HCT116 (cell line): Measurements from ENCODE around the gene TRIM14. TPM values are rescaled to one million over a fixed set of nuclear protein-coding genes. Genes with fewer than 3 reads are reported as not detected.
A peak's percentile ranks its signal among the peaks of the same experiment; 100 is the strongest.

Source experiments
- ATAC-seq: fragments of 200-7000 bp; cut with Tn5 transposase; 2 replicates; pipeline ENCODE4 v1.9.1; 2020; ENCODE audit warnings: mild to moderate bottlenecking, moderate library complexity
- BruUV-seq: library from RNA; stranded (reverse); fragments of 400-500 nt; replicated peaks from 2 replicates; lab custom pipeline; 2021; lab: Mats Ljungman, UMichigan
- CTCF ChIA-PET: fragments of 300-600 bp; sonication (Branson Sonifier 250); formaldehyde crosslinking; loops from one replicate; lab custom pipeline; 2021; ENCODE audit warnings: antibody characterized with exemption; lab: Charles Lee
- POLR2A ChIA-PET: fragments of 300-600, 350-600 bp; sonication (Branson Sonifier 250); formaldehyde crosslinking; loops from one replicate; lab custom pipeline; 2021; ENCODE audit warnings: antibody characterized with exemption; lab: Charles Lee
- RAD21 ChIA-PET, 2 experiments: fragments of 300-600 bp; sonication (Branson Sonifier 250); formaldehyde crosslinking; loops; one replicate each; lab custom pipeline; 2023; ENCODE audit warnings: low total read pairs in 2 of 2; ENCODE audit not compliant: uncharacterized antibody in 2 of 2, unreplicated experiment in 2 of 2, low non-redundant PET in 1 of 2; lab: Charles Lee
- DNase-seq: peaks from one replicate; pipeline ENCODE4 v3.0.0-alpha.2; 2010; ENCODE audit warnings: low read depth, low spot score
- H2AFZ ChIP-seq: fragments of 200-600 bp; shearing (Covaris generic), sonication (generic); 2 replicates; pipeline ENCODE4 v1.6.1; 2017; ENCODE audit warnings: low read depth, mixed run types, mixed read lengths, antibody characterized with exemption, low read length; ENCODE audit not compliant: poor library complexity, severe bottlenecking
- H3K27ac ChIP-seq: 2 replicates; pipeline ENCODE4 v1.5.1; 2012; ENCODE audit warnings: low read depth, low read length
- H3K27me3 ChIP-seq: fragments of 200-600 bp; sonication (generic); 2 replicates; pipeline ENCODE4 v1.6.1; 2016; ENCODE audit warnings: mixed run types, low read length, mixed read lengths; ENCODE audit not compliant: insufficient read depth
- H3K36me3 ChIP-seq, 2 experiments: fragments of 200-500 bp in 1 of 2; fragments of 200-600 bp in 1 of 2; sonication (Bioruptor generic) in 1 of 2; sonication (generic) in 1 of 2; 2 replicates each; pipeline versions ENCODE4 v1.5.1 to v1.6.1; 2014 to 2016; ENCODE audit warnings: low read length in 2 of 2, inconsistent platforms in 1 of 2, mixed read lengths in 1 of 2, mixed run types in 1 of 2; ENCODE audit not compliant: insufficient read depth in 2 of 2, control insufficient read depth in 1 of 2
- H3K4me1 ChIP-seq, 2 experiments: fragments of 200-600 bp in 1 of 2; sonication (generic) in 1 of 2; 2 replicates each; pipeline versions ENCODE4 v1.5.1 to v1.6.1; 2012 to 2017; ENCODE audit warnings: low read length in 2 of 2, inconsistent platforms in 1 of 2, mild to moderate bottlenecking in 1 of 2, mixed read lengths in 1 of 2, mixed run types in 1 of 2, moderate library complexity in 1 of 2; ENCODE audit not compliant: insufficient read depth in 2 of 2, control insufficient read depth in 1 of 2
- H3K4me2 ChIP-seq: fragments of 200-600 bp; sonication (generic); 2 replicates; pipeline ENCODE4 v1.6.1; 2017; ENCODE audit warnings: mixed run types, low read length, mixed read lengths
- H3K4me3 ChIP-seq, 2 experiments: fragments of 200-600 bp in 1 of 2; sonication (generic) in 1 of 2; replicated peaks in 1 of 2; 2 replicates each; pipeline ENCODE4 v1.5.1; 2011 to 2016; ENCODE audit warnings: low read length in 2 of 2, control low read depth in 1 of 2, low read depth in 1 of 2, mild to moderate bottlenecking in 1 of 2, mixed read lengths in 1 of 2, mixed run types in 1 of 2
- H3K79me2 ChIP-seq: fragments of 200-600 bp; sonication (generic); 2 replicates; pipeline ENCODE4 v1.6.1; 2017; ENCODE audit warnings: mild to moderate bottlenecking, mixed run types, low read length, moderate library complexity, mixed read lengths; ENCODE audit not compliant: insufficient read depth
- H3K9ac ChIP-seq: fragments of 200-600 bp; sonication (generic); 2 replicates; pipeline ENCODE4 v1.6.1; 2016; ENCODE audit warnings: low read length, mixed read lengths
- H3K9me2 ChIP-seq: fragments of 200-600 bp; sonication (generic), shearing (Covaris generic); 2 replicates; pipeline ENCODE4 v1.6.1; 2017; ENCODE audit warnings: mixed run types, mild to moderate bottlenecking, moderate library complexity; ENCODE audit not compliant: insufficient read depth
- H3K9me3 ChIP-seq, 2 experiments: fragments of 200-500 bp in 1 of 2; fragments of 200-600 bp in 1 of 2; sonication (Bioruptor generic) in 1 of 2; sonication (generic) in 1 of 2; 2 replicates each; pipeline ENCODE4 v1.6.1; 2014 to 2017; ENCODE audit warnings: low read length in 2 of 2, mixed read lengths in 2 of 2, inconsistent platforms in 1 of 2, low read depth in 1 of 2, mild to moderate bottlenecking in 1 of 2, mixed run types in 1 of 2, moderate library complexity in 1 of 2; ENCODE audit not compliant: control insufficient read depth in 1 of 2, insufficient read depth in 1 of 2
- H4K20me1 ChIP-seq: fragments of 200-600 bp; sonication (generic), shearing (Covaris generic); 2 replicates; pipeline ENCODE4 v1.6.1; 2017; ENCODE audit warnings: mixed run types, mild to moderate bottlenecking, moderate library complexity; ENCODE audit not compliant: insufficient read depth
- CBX3 ChIP-seq: IDR thresholded peaks from 2 replicates; pipeline ENCODE4 v1.6.1; 2012; ENCODE audit warnings: low read depth
- EGR1 ChIP-seq: IDR thresholded peaks from 2 replicates; pipeline ENCODE4 v1.6.1; 2012; ENCODE audit warnings: low read depth
- ELF1 ChIP-seq: IDR thresholded peaks from 2 replicates; pipeline ENCODE4 v1.6.1; 2012; ENCODE audit warnings: low read depth, borderline replicate concordance
- EZH2 ChIP-seq: fragments of 200-600 bp; sonication (generic); IDR thresholded peaks from 2 replicates; pipeline ENCODE4 v1.6.1; 2017; ENCODE audit warnings: antibody characterized with exemption, mixed run types
- EZH2phosphoT487 ChIP-seq: fragments of 200-600 bp; IDR thresholded peaks from 2 replicates; pipeline ENCODE4 v1.6.1; 2018; ENCODE audit warnings: antibody characterized with exemption, borderline replicate concordance
- FOSL1 ChIP-seq: IDR thresholded peaks from 2 replicates; pipeline ENCODE4 v1.6.1; 2012; ENCODE audit warnings: low read depth
- POLR2A ChIP-seq: IDR thresholded peaks from 2 replicates; pipeline ENCODE4 v1.7.0; 2011; ENCODE audit warnings: borderline replicate concordance; ENCODE audit not compliant: insufficient read depth, insufficient read length; ENCODE audit errors: extremely low read depth
- POLR2AphosphoS5 ChIP-seq: IDR thresholded peaks from 2 replicates; pipeline ENCODE4 v1.6.1; 2011; ENCODE audit warnings: mild to moderate bottlenecking, low read depth, low read length, moderate library complexity
- RAD21 ChIP-seq: IDR thresholded peaks from 2 replicates; pipeline ENCODE4 v1.6.1; 2012; ENCODE audit warnings: low read depth, mild to moderate bottlenecking
- SIN3A ChIP-seq: IDR thresholded peaks from 2 replicates; pipeline ENCODE4 v1.6.1; 2012; ENCODE audit warnings: low read depth
- SP1 ChIP-seq: IDR thresholded peaks from 2 replicates; pipeline ENCODE4 v1.6.1; 2012; ENCODE audit warnings: low read depth
- SRF ChIP-seq: IDR thresholded peaks from 2 replicates; pipeline ENCODE4 v1.6.1; 2012; ENCODE audit warnings: low read depth
- TCF7L2 ChIP-seq: IDR thresholded peaks from 2 replicates; pipeline ENCODE4 v1.7.0; 2011; ENCODE audit warnings: borderline replicate concordance, inconsistent platforms; ENCODE audit not compliant: insufficient read depth, insufficient read length; ENCODE audit errors: extremely low read depth
- YY1 ChIP-seq: IDR thresholded peaks from 2 replicates; pipeline ENCODE4 v1.6.1; 2011; ENCODE audit warnings: low read length, low read depth, moderate library complexity, mild to moderate bottlenecking; ENCODE audit not compliant: insufficient replicate concordance; ENCODE audit errors: extremely low read depth
- ZFX ChIP-seq: fragments of 450-650 bp; IDR thresholded peaks from 2 replicates; pipeline ENCODE4 v1.6.1; 2017
- ZNF274 ChIP-seq: fragments of 200-500 bp; sonication (Bioruptor generic); IDR thresholded peaks from 2 replicates; pipeline ENCODE4 v1.6.1; 2014; ENCODE audit warnings: mild to moderate bottlenecking, low read depth, low read length, inconsistent platforms
- intact Hi-C: fragments of 100-400 bp; cut with micrococcal nuclease; formaldehyde crosslinking; loops from 2 replicates; pipeline ENCODE4 v1.10.0; 2022
- total RNA-seq: library from RNA; stranded (reverse); gene quantifications from one replicate; pipeline ENCODE4 v1.2.1, GENCODE V29; 2021; ENCODE audit not compliant: unreplicated experiment
- TF ChIP-seq, protein P1 (sequence below): IDR thresholded peaks from 2 replicates; pipeline ENCODE4 v1.6.1; 2012
- TF ChIP-seq, protein P2 (sequence below): IDR thresholded peaks from 2 replicates; pipeline ENCODE4 v1.6.1; 2012; ENCODE audit warnings: low read depth
- TF ChIP-seq, protein P3 (sequence below): IDR thresholded peaks from 2 replicates; pipeline ENCODE4 v1.6.1; 2011; ENCODE audit warnings: mild to moderate bottlenecking, low read length, moderate library complexity; ENCODE audit not compliant: insufficient replicate concordance; ENCODE audit errors: extremely low read depth
- TF ChIP-seq, protein P4 (sequence below): IDR thresholded peaks from 2 replicates; pipeline ENCODE4 v1.6.1; 2012

TRIM14 gene
- total RNA-seq, 1 experiment from 2014 or later, result 24.4 TPM

DNA sequence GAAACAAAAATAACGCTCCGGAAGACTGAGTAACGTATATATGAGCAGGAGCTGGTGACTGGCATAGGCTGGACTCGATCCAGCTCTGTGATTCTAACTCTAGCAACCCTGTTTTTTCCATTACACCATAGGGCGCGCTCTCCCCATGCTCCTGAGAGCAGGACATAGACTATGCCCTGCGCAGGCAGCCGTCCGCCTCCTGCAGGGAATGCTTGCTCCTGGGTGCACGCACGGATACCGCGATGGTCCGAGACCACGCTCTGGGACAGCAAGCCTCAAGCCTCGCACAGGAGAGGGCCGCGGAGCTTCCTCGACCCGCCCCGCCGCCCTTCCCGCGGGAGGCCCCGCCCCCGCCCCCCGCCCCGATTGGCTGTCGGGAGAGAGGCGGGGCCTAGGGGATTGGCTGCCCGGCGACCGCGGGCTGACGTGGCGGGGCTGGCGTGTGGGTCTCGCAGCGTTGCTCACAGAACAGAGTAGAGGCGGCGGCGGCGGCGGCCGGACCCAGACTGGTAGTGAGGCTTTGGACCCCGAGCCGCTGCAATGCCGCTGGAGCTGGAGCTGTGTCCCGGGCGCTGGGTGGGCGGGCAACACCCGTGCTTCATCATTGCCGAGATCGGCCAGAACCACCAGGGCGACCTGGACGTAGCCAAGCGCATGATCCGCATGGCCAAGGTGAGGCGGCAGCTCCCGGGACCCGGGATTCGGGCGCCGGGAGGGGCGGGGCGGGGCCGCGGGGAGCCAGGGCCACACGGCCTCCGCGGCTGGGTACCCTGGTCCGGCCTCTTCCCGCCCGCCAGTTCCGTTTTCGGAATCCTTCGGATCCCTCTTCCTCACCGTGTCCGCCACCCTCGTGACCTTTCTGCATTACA, 62.5 kb downstream of the TRIM14 start, which contains the start of gene NANS:
Gene NANS (plus strand): TSS at position 464 of the 869 bp plus-strand sequence. CDS start 77 bp downstream, at position 541.
- Histone ChIP-seq H3K4me2 (peak within 1 kb of the TSS; percentile 86), H3K9ac (peak within 1 kb of the TSS; percentile 82), H3K79me2 (peaks cover 74% of the 10 kb centered on the region), H3K27me3 (no peaks in the 10 kb centered on the region), H3K36me3 (peaks cover 7 to 20% of the 10 kb centered on the region in 2 experiments; a peak in 2 of 4 replicates), H3K27ac (peak within 1 kb of the TSS; percentile 78), H4K20me1 (no peaks in the 10 kb centered on the region), H3K9me3 (no peaks in the 10 kb centered on the region), H2AFZ (no peak within 1 kb of the TSS), H3K4me3 (peak within 1 kb of the TSS; percentile 73 to 91), H3K4me1 (peaks cover 9 to 33% of the 10 kb centered on the region in 2 experiments; a peak in 3 of 4 replicates), H3K9me2 (no peaks in the 10 kb centered on the region)
- RAD21 ChIA-PET, result no interaction called here
- peak; percentile 93 for ATAC-seq
- intact Hi-C loops, result no loop called here
- no TSS peak for BruUV-seq
- DNase-seq, result peak; percentile 95
- POLR2A ChIA-PET, result interaction anchor here (0.6 to 4.4 kb wide), 14 partner anchors 12 to 308 kb away, joined by 3 to 73 read pairs (median 4); partner anchors contain the start of genes ANP32B, TBC1D2 and TRMO
- CTCF ChIA-PET, result interaction anchor here (0.9 to 1.8 kb wide), 5 partner anchors 11 to 207 kb away, joined by 3 to 8 read pairs (median 5); partner anchors contain the start of gene TRMO
- no peak for TF ChIP-seq EZH2phosphoT487
- TF ChIP-seq EZH2, result no peak
- peak; percentile 43 for TF ChIP-seq YY1
- TF ChIP-seq POLR2AphosphoS5, result peak; percentile 97
- TF ChIP-seq SRF, result no peak
- peak; percentile 50 for TF ChIP-seq ZFX
- TF ChIP-seq, protein P1, sequence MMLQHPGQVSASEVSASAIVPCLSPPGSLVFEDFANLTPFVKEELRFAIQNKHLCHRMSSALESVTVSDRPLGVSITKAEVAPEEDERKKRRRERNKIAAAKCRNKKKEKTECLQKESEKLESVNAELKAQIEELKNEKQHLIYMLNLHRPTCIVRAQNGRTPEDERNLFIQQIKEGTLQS, result no peak
- no peak for TF ChIP-seq EGR1
- 0 out of 2 replicates have a peak, but pooled peaks have one; percentile 7 for TF ChIP-seq RAD21
- TF ChIP-seq ZNF274, result no peak
- TF ChIP-seq FOSL1, result no peak
- TF ChIP-seq CBX3, result 0 out of 2 replicates have a peak, but pooled peaks have one; percentile 53
- TF ChIP-seq, protein P2, sequence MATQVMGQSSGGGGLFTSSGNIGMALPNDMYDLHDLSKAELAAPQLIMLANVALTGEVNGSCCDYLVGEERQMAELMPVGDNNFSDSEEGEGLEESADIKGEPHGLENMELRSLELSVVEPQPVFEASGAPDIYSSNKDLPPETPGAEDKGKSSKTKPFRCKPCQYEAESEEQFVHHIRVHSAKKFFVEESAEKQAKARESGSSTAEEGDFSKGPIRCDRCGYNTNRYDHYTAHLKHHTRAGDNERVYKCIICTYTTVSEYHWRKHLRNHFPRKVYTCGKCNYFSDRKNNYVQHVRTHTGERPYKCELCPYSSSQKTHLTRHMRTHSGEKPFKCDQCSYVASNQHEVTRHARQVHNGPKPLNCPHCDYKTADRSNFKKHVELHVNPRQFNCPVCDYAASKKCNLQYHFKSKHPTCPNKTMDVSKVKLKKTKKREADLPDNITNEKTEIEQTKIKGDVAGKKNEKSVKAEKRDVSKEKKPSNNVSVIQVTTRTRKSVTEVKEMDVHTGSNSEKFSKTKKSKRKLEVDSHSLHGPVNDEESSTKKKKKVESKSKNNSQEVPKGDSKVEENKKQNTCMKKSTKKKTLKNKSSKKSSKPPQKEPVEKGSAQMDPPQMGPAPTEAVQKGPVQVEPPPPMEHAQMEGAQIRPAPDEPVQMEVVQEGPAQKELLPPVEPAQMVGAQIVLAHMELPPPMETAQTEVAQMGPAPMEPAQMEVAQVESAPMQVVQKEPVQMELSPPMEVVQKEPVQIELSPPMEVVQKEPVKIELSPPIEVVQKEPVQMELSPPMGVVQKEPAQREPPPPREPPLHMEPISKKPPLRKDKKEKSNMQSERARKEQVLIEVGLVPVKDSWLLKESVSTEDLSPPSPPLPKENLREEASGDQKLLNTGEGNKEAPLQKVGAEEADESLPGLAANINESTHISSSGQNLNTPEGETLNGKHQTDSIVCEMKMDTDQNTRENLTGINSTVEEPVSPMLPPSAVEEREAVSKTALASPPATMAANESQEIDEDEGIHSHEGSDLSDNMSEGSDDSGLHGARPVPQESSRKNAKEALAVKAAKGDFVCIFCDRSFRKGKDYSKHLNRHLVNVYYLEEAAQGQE, result no peak
- TF ChIP-seq SIN3A, result peak; percentile 75
- peak; percentile 57; the same call in 1 of the 2 replicates for TF ChIP-seq SP1
- TF ChIP-seq ELF1, result no peak
- TF ChIP-seq TCF7L2, result no peak
- TF ChIP-seq, protein P3, sequence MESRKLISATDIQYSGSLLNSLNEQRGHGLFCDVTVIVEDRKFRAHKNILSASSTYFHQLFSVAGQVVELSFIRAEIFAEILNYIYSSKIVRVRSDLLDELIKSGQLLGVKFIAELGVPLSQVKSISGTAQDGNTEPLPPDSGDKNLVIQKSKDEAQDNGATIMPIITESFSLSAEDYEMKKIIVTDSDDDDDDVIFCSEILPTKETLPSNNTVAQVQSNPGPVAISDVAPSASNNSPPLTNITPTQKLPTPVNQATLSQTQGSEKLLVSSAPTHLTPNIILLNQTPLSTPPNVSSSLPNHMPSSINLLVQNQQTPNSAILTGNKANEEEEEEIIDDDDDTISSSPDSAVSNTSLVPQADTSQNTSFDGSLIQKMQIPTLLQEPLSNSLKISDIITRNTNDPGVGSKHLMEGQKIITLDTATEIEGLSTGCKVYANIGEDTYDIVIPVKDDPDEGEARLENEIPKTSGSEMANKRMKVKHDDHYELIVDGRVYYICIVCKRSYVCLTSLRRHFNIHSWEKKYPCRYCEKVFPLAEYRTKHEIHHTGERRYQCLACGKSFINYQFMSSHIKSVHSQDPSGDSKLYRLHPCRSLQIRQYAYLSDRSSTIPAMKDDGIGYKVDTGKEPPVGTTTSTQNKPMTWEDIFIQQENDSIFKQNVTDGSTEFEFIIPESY, result peak; percentile 87
- TF ChIP-seq, protein P4, sequence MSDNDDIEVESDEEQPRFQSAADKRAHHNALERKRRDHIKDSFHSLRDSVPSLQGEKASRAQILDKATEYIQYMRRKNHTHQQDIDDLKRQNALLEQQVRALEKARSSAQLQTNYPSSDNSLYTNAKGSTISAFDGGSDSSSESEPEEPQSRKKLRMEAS, result peak; percentile 61
- TF ChIP-seq POLR2A, result no peak
